GM12875 (cell line): ENCODE results near the gene SLC25A39.
"Not testable (repeated sequence)": the region's sequence is repeated elsewhere in the genome, so short reads cannot be mapped to it uniquely, and the experiment has no call there.

Experiments
- H3K4me3 ChIP-seq: one replicate; pipeline ENCODE4 v1.5.1; 2011; ENCODE audit warnings: low read depth, low read length, control low read depth
- TF ChIP-seq, protein P1 (sequence below): IDR thresholded peaks from 2 replicates; pipeline ENCODE4 v1.5.1; 2011; ENCODE audit warnings: low read depth, mild to moderate bottlenecking, control low read depth, inconsistent platforms, low read length, moderate library complexity, borderline replicate concordance; ENCODE audit not compliant: insufficient read depth

Gene SLC25A39

GRCh38 chr17:44348234-44348987, 23.8 kb upstream of the SLC25A39 start:
- TF ChIP-seq, protein P1, sequence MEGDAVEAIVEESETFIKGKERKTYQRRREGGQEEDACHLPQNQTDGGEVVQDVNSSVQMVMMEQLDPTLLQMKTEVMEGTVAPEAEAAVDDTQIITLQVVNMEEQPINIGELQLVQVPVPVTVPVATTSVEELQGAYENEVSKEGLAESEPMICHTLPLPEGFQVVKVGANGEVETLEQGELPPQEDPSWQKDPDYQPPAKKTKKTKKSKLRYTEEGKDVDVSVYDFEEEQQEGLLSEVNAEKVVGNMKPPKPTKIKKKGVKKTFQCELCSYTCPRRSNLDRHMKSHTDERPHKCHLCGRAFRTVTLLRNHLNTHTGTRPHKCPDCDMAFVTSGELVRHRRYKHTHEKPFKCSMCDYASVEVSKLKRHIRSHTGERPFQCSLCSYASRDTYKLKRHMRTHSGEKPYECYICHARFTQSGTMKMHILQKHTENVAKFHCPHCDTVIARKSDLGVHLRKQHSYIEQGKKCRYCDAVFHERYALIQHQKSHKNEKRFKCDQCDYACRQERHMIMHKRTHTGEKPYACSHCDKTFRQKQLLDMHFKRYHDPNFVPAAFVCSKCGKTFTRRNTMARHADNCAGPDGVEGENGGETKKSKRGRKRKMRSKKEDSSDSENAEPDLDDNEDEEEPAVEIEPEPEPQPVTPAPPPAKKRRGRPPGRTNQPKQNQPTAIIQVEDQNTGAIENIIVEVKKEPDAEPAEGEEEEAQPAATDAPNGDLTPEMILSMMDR, result no peak
- no peak overlapping the region for H3K4me3 ChIP-seq

- not testable (repeated sequence) for H3K4me3 ChIP-seq
These were observed 22.8 kb upstream of the SLC25A39 start for GRCh38 chr17:44347206-44348055.

- peak overlapping the region; percentile 68 for H3K4me3 ChIP-seq
- TF ChIP-seq, protein P1, result no peak
These were observed 21.6 kb upstream of the SLC25A39 start for GRCh38 chr17:44346064-44346844.

GRCh38 chr17:44345454-44346026, 20.9 kb upstream of the SLC25A39 start:
- TF ChIP-seq, protein P1, result peak; percentile 69
- H3K4me3 ChIP-seq, result peak overlapping the region; percentile 68

DNA sequence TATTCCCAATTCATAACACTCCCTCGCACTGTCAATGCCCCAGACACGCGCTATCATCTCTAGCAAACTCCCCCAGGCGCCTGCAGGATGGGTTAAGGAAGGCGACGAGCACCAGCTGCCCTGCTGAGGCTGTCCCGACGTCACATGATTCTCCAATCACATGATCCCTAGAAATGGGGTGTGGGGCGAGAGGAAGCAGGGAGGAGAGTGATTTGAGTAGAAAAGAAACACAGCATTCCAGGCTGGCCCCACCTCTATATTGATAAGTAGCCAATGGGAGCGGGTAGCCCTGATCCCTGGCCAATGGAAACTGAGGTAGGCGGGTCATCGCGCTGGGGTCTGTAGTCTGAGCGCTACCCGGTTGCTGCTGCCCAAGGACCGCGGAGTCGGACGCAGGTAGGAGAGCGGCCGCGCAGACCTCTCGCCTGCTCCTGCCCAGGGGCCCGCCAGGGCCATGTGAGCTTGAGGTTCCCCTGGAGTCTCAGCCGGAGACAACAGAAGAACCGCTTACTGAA, 20.4 kb upstream of the SLC25A39 start, which contains the start of gene GRN:
Gene GRN, plus strand, starts transcription at position 364 of the 515 bp plus-strand sequence. CDS start 3,863 bp downstream, outside the sequence.
- TF ChIP-seq, protein P1, result no peak

GRCh38 chr17:44343510-44344209, 19.0 kb upstream of the SLC25A39 start:
- TF ChIP-seq, protein P1, result no peak
- no peak overlapping the region for H3K4me3 ChIP-seq

More for the DNA sequence above, 20.4 kb upstream of the SLC25A39 start, which contains the start of gene GRN:
- peak within 1 kb of the TSS; percentile 68 for H3K4me3 ChIP-seq

- not testable (repeated sequence) for H3K4me3 ChIP-seq
These were observed 15.9 kb upstream of the SLC25A39 start for GRCh38 chr17:44340553-44340952.
